Central memory CD8-positive, alpha-beta T cell (primary cell): Measurements from ENCODE around the gene CCDC197.

Experiments
- ATAC-seq: fragments of 150-1000 bp; cut with Tn5 transposase; replicated peaks from 2 replicates; pipeline ENCODE4 v1.10.0; 2022; ENCODE audit warnings: mild to moderate bottlenecking, moderate FRiP score, moderate number of reproducible peaks; ENCODE audit not compliant: poor library complexity, severe bottlenecking; ENCODE audit errors: extremely low read depth
- DNase-seq, 2 donors: peaks; one replicate each; pipeline ENCODE4 v3.0.0; 2021; ENCODE audit warnings: low spot score in 2 of 2
- H3K27ac Mint-ChIP-seq: one replicate; pipeline ENCODE4 v1.8.0; 2022; ENCODE audit warnings: low read depth, mild to moderate bottlenecking, moderate library complexity, mixed read lengths
- H3K27me3 Mint-ChIP-seq: one replicate; pipeline ENCODE4 v1.8.0; 2022; ENCODE audit warnings: mixed read lengths
- H3K36me3 Mint-ChIP-seq: one replicate; pipeline ENCODE4 v1.8.0; 2022; ENCODE audit warnings: mild to moderate bottlenecking, moderate library complexity, mixed read lengths; ENCODE audit not compliant: insufficient read depth
- H3K4me1 Mint-ChIP-seq: one replicate; pipeline ENCODE4 v1.8.0; 2022; ENCODE audit warnings: mixed read lengths
- H3K4me3 Mint-ChIP-seq: one replicate; pipeline ENCODE4 v1.8.0; 2022; ENCODE audit warnings: mild to moderate bottlenecking, moderate library complexity, mixed read lengths
- H3K9me3 Mint-ChIP-seq: one replicate; pipeline ENCODE4 v1.8.0; 2022; ENCODE audit warnings: mixed read lengths

Gene CCDC197

GRCh38 chr14:94040796-94041195 lies 43.7 kb downstream of the CCDC197 start:
- peak overlapping the region; percentile 18 for H3K27ac Mint-ChIP-seq
- no peak overlapping the region for H3K4me3 Mint-ChIP-seq
- no peak for ATAC-seq
- peaks cover 35% of the 10 kb centered on the region for H3K36me3 Mint-ChIP-seq
- DNase-seq, result no peak
- no peaks in the 10 kb centered on the region for H3K9me3 Mint-ChIP-seq
- H3K4me1 Mint-ChIP-seq, result peaks cover 13% of the 10 kb centered on the region
- H3K27me3 Mint-ChIP-seq, result no peaks in the 10 kb centered on the region

GRCh38 chr14:94041551-94042346 lies 44.6 kb downstream of the CCDC197 start:
- no peak overlapping the region for H3K27ac Mint-ChIP-seq
- peaks cover 10% of the 10 kb centered on the region for H3K4me1 Mint-ChIP-seq
- no peak overlapping the region for H3K4me3 Mint-ChIP-seq
- H3K9me3 Mint-ChIP-seq, result no peaks in the 10 kb centered on the region
- no peak for ATAC-seq
- no peaks in the 10 kb centered on the region for H3K27me3 Mint-ChIP-seq
- peaks cover 36% of the 10 kb centered on the region for H3K36me3 Mint-ChIP-seq
- DNase-seq, result no peak

GRCh38 chr14:94042433-94043091 lies 45.5 kb downstream of the CCDC197 start:
- Mint-ChIP-seq H3K27ac (no peak overlapping the region), H3K4me1 (peaks cover 7% of the 10 kb centered on the region), H3K4me3 (no peak overlapping the region), H3K9me3 (no peaks in the 10 kb centered on the region), H3K36me3 (peaks cover 44% of the 10 kb centered on the region), H3K27me3 (no peaks in the 10 kb centered on the region)
- no peak for DNase-seq
- no peak for ATAC-seq

- H3K36me3 Mint-ChIP-seq, result peaks cover 51% of the 10 kb centered on the region
- ATAC-seq (no peak), DNase-seq (no peak)
- no peaks in the 10 kb centered on the region for H3K27me3 Mint-ChIP-seq
- peaks cover 7% of the 10 kb centered on the region for H3K4me1 Mint-ChIP-seq
- H3K27ac Mint-ChIP-seq, result no peak overlapping the region
- no peak overlapping the region for H3K4me3 Mint-ChIP-seq
- no peaks in the 10 kb centered on the region for H3K9me3 Mint-ChIP-seq
Measured at GRCh38 chr14:94043111-94043755, 46.1 kb downstream of the CCDC197 start.

- peaks cover 57% of the 10 kb centered on the region for H3K36me3 Mint-ChIP-seq
- DNase-seq (no peak), ATAC-seq (no peak)
- H3K27me3 Mint-ChIP-seq, result no peaks in the 10 kb centered on the region
- no peaks in the 10 kb centered on the region for H3K9me3 Mint-ChIP-seq
- H3K4me3 Mint-ChIP-seq, result no peak overlapping the region
- no peak overlapping the region for H3K27ac Mint-ChIP-seq
- peaks cover 7% of the 10 kb centered on the region for H3K4me1 Mint-ChIP-seq
Measured at GRCh38 chr14:94043756-94044475, 46.8 kb downstream of the CCDC197 start.

GRCh38 chr14:94044476-94045091 lies 47.5 kb downstream of the CCDC197 start:
- Mint-ChIP-seq H3K9me3 (no peaks in the 10 kb centered on the region), H3K27me3 (no peaks in the 10 kb centered on the region), H3K4me3 (no peak overlapping the region), H3K4me1 (peaks cover 7% of the 10 kb centered on the region), H3K36me3 (peaks cover 62% of the 10 kb centered on the region), H3K27ac (peak overlapping the region; percentile 15)
- DNase-seq, result no peak
- no peak for ATAC-seq

GRCh38 chr14:94045101-94045500 lies 48.0 kb downstream of the CCDC197 start:
- no peaks in the 10 kb centered on the region for H3K9me3 Mint-ChIP-seq
- no peak overlapping the region for H3K4me3 Mint-ChIP-seq
- H3K27ac Mint-ChIP-seq, result peak overlapping the region; percentile 15
- DNase-seq (no peak), ATAC-seq (no peak)
- peaks cover 67% of the 10 kb centered on the region for H3K36me3 Mint-ChIP-seq
- H3K27me3 Mint-ChIP-seq, result no peaks in the 10 kb centered on the region
- H3K4me1 Mint-ChIP-seq, result peaks cover 7% of the 10 kb centered on the region

GRCh38 chr14:94045563-94046345 lies 48.7 kb downstream of the CCDC197 start:
- Mint-ChIP-seq H3K27ac (peak overlapping the region; percentile 15), H3K9me3 (no peaks in the 10 kb centered on the region), H3K4me1 (peaks cover 9% of the 10 kb centered on the region), H3K27me3 (no peaks in the 10 kb centered on the region), H3K4me3 (no peak overlapping the region), H3K36me3 (peaks cover 72% of the 10 kb centered on the region)
- DNase-seq (no peak), ATAC-seq (no peak)

GRCh38 chr14:94046696-94047250 lies 49.7 kb downstream of the CCDC197 start:
- H3K4me1 Mint-ChIP-seq, result peaks cover 18% of the 10 kb centered on the region
- no peaks in the 10 kb centered on the region for H3K27me3 Mint-ChIP-seq
- peaks cover 75% of the 10 kb centered on the region for H3K36me3 Mint-ChIP-seq
- H3K9me3 Mint-ChIP-seq, result no peaks in the 10 kb centered on the region
- DNase-seq (no peak), ATAC-seq (no peak)
- no peak overlapping the region for H3K27ac Mint-ChIP-seq
- H3K4me3 Mint-ChIP-seq, result no peak overlapping the region

- H3K4me3 Mint-ChIP-seq, result no peak overlapping the region
- no peaks in the 10 kb centered on the region for H3K9me3 Mint-ChIP-seq
- ATAC-seq (no peak), DNase-seq (no peak)
- H3K27me3 Mint-ChIP-seq, result no peaks in the 10 kb centered on the region
- peaks cover 18% of the 10 kb centered on the region for H3K4me1 Mint-ChIP-seq
- peaks cover 81% of the 10 kb centered on the region for H3K36me3 Mint-ChIP-seq
- no peak overlapping the region for H3K27ac Mint-ChIP-seq
Measured at GRCh38 chr14:94047581-94047980, 50.5 kb downstream of the CCDC197 start.
